HT-29 (cell line): ENCODE measurements around the gene OBSCN. TPM values are rescaled to one million over a fixed set of nuclear protein-coding genes. Genes with fewer than 3 reads are reported as not detected.
"Not testable (repeated sequence)": the region's sequence is repeated elsewhere in the genome, so short reads cannot be mapped to it uniquely, and the experiment has no call there.

ENCODE experiments used
- DNase-seq: peaks from one replicate; pipeline ENCODE4 v3.0.0-alpha.2; 2015; ENCODE audit warnings: low spot score
- total RNA-seq: library from RNA; depleted of rRNA; stranded (reverse); fragments of >200 nt; shearing (Covaris generic); gene quantifications from 2 replicates; pipeline ENCODE4 v1.2.3, GENCODE V29; 2014

OBSCN gene
- total RNA-seq, 1 experiment from 2014 or later = 16.7 TPM

GRCh38 chr1:228182296-228183030, 25.4 kb upstream of the OBSCN start:
- no peak for DNase-seq

- DNase-seq = no peak
Observed at GRCh38 chr1:228184152-228184551, 23.7 kb upstream of the OBSCN start.

- DNase-seq = no peak
Observed at GRCh38 chr1:228185641-228185965, 22.2 kb upstream of the OBSCN start.

GRCh38 chr1:228188249-228188648, 19.6 kb upstream of the OBSCN start:
- DNase-seq = not testable (repeated sequence)

GRCh38 chr1:228190182-228190581, 17.7 kb upstream of the OBSCN start:
- DNase-seq = no peak

- DNase-seq = no peak
Observed at GRCh38 chr1:228190778-228191177, 17.1 kb upstream of the OBSCN start.

GRCh38 chr1:228194436-228194835, 13.4 kb upstream of the OBSCN start:
- DNase-seq = no peak

GRCh38 chr1:228194921-228195812, 12.7 kb upstream of the OBSCN start:
- no peak for DNase-seq

GRCh38 chr1:228197555-228198147, 10.2 kb upstream of the OBSCN start:
- no peak for DNase-seq

- DNase-seq = no peak
Observed at GRCh38 chr1:228198977-228199590, 8.8 kb upstream of the OBSCN start.

- DNase-seq = no peak
Observed at GRCh38 chr1:228204958-228205357, 2.9 kb upstream of the OBSCN start.

- no peak for DNase-seq
Observed at GRCh38 chr1:228205526-228206436, 2.1 kb upstream of the OBSCN start.

GRCh38 chr1:228206582-228207351, 1.1 kb upstream of the OBSCN start:
- DNase-seq = no peak

- no peak for DNase-seq
Observed at GRCh38 chr1:228207381-228207810, 448 bp upstream of the OBSCN start.

- no peak for DNase-seq
Observed at GRCh38 chr1:228208831-228209551, 1.1 kb downstream of the OBSCN start.

GRCh38 chr1:228209657-228210056, 1.8 kb downstream of the OBSCN start:
- no peak for DNase-seq

- no peak for DNase-seq
Observed at GRCh38 chr1:228210076-228210651, 2.3 kb downstream of the OBSCN start.

- no peak for DNase-seq
Observed at GRCh38 chr1:228210712-228211530, 3.1 kb downstream of the OBSCN start.
